ENCODE results near the gene NUDC.

GRCh38 chr1:26874896-26875295 is 46.6 kb upstream of the NUDC start:
- no peak for TF ChIP-seq CTCF (conservative IDR thresholded peaks at IDR 0.05; ENCODE audit: low read length)
- TF ChIP-seq EZH2phosphoT487 (IDR thresholded peaks at IDR 0.05; ENCODE audit: borderline replicate concordance, low read depth, low read length): no peak

Measured in OCI-LY7 (cell line).